Endometrial microvascular endothelial cells (primary cell): Measurements from ENCODE around the gene SLC24A1. TPM values are rescaled to one million over a fixed set of nuclear protein-coding genes. Genes with fewer than 3 reads are reported as not detected.

Experiments
- in situ Hi-C: cut with HindIII; loops from 2 replicates; pipeline ENCODE4 v1.10.0; 2017; ENCODE audit warnings: low sequenced_read_pairs, low pct_unique_long_range_greater_than_20kb; ENCODE audit errors: inconsistent ontology term
- total RNA-seq: library from RNA; depleted of rRNA; stranded (reverse); fragments of >200 nt; gene quantifications from one replicate; pipeline ENCODE4 v1.2.3, GENCODE V29; 2015; ENCODE audit errors: inconsistent ontology term

Gene SLC24A1
- total RNA-seq, 1 donor from 2014 or later, result 4.8 TPM

GRCh38 chr15:65690778-65691177, 69.0 kb downstream of the SLC24A1 start:
- in situ Hi-C loops, result no loop called here

GRCh38 chr15:65695081-65695480, 73.3 kb downstream of the SLC24A1 start:
- in situ Hi-C loops, result no loop called here

Other genes with a start within 250 kb of the SLC24A1 start
- gene IGDCC3, start 243.9 kb upstream of the SLC24A1 start, total RNA-seq, result not detected
- gene IGDCC4, start 199.0 kb upstream of the SLC24A1 start, total RNA-seq, result not detected
- gene DPP8, start 104.2 kb upstream of the SLC24A1 start, total RNA-seq, result 25.6 TPM
- gene HACD3, start 91.5 kb upstream of the SLC24A1 start, total RNA-seq, result 89.9 TPM
- 47.9 TPM for gene INTS14, start 10.8 kb upstream of the SLC24A1 start, total RNA-seq
- 21.2 TPM for gene DENND4A, start 170.4 kb downstream of the SLC24A1 start, total RNA-seq
- 633 TPM for gene RAB11A, start 247.6 kb downstream of the SLC24A1 start, total RNA-seq